Mesangial cell (primary cell): ENCODE measurements around the gene ATG4A. TPM values are rescaled to one million over a fixed set of nuclear protein-coding genes. Genes with fewer than 3 reads are reported as not detected.

ENCODE experiments used
- total RNA-seq: library from RNA; depleted of rRNA; stranded (reverse); fragments of >200 nt; gene quantifications from 2 replicates; pipeline ENCODE4 v1.2.3, GENCODE V29; 2015

Gene ATG4A
- 4.2 and 5.9 TPM in 2 replicates for total RNA-seq

GRCh38 chrX:108091264-108091877 lies at the start of gene ATG4A, which contains the start of gene PSMD10:
ATG4A (plus strand) TSS chrX:108091778; CDS start chrX:108091827, 49 bp downstream.
PSMD10 (minus strand) TSS chrX:108091542; CDS start chrX:108091520, 22 bp downstream.

GRCh38 chrX:108044554-108045256 lies 46.9 kb upstream of the ATG4A start, which contains the start of gene VSIG1:
VSIG1 (plus strand) TSS chrX:108045065; CDS start chrX:108045131, 66 bp downstream.

Other genes starting within 250 kb of the ATG4A start
- gene TEX13B, start 109.4 kb upstream of the ATG4A start, total RNA-seq: not detected in 2 replicates
- gene VSIG1, start 46.7 kb upstream of the ATG4A start, total RNA-seq: 0.16 and 0.51 TPM in 2 replicates
- gene PSMD10, start 236 bp upstream of the ATG4A start, total RNA-seq: 29.5 and 53.3 TPM in 2 replicates